D341Med (cell line): Measurements from ENCODE around the gene CDH24.

ENCODE experiments used
- DNase-seq: peaks from one replicate; pipeline ENCODE4 v3.0.0; 2012; ENCODE audit warnings: low spot score

CDH24 gene

DNA sequence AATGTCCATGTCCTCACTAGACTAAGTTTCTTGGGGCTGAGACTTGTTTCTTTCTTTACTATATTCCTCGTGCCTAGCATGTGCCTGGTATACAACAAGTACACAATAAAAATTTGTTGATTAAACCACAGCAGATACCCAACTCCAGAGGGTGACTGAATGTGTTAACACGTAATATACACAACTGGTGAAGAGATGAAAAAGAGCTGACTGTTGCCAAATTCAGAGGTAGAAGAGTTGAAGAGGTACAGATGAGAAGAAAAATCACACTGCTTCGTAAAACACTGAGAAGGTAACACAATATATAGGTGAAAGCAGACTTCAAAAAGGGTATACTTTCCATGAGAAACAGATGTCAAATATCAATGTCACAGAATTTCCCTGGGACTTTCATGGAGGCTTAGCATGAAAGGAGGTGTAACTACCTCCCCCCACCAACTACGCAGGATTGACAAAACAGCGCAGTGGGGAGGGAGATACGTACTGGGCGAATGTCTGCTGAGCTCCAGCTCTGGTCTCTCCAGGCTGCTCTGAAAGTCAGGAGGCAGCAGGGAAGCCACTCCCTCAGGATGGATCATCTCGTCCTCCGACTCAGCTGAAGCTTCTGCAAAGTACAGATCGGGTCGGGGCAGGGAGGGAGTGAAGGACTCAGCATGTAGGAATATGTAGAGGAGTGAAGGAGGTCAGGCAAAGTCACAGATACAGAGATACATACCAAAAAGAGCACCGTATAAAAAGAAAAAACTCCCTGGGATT is 32.4 kb upstream of the CDH24 start:
- no peak for DNase-seq

DNA sequence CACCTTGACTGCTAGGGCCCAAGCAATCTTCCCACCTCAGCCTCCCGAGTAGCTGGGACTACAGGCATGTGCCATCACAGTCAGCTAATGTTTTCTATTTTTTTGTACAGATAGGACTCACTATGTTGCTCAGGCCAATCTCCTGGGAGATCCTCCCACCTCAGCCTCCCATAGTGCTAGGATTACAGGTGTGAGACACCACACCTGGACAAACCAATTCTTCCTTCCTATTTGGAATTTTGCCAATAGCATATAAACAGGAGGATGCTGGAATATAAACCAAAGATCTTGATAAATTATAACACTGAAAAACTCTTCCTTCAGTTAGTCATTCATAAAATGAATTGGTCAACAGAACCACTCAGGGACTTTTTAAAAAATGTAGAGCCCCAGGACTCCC is 29.2 kb upstream of the CDH24 start:
- no peak for DNase-seq

DNA sequence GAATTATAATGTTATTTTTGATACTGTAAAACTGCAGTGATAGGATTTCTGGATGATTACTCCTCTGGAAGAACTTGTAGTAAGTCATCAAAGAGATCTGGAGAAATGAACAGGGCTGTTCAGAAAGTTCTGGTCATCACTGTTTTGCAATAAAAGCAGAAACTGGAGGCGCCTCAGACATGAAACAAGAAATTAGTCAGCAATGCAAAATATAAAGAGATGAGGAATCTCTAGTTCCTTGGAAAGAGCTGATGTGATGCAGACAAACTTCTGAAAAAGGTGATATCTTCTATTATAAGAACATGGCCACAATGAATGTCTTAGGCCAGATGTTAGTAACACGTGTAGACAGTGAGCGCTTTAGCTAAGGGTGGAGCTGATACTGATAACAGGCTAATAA is 28.1 kb upstream of the CDH24 start:
- DNase-seq: no peak

DNA sequence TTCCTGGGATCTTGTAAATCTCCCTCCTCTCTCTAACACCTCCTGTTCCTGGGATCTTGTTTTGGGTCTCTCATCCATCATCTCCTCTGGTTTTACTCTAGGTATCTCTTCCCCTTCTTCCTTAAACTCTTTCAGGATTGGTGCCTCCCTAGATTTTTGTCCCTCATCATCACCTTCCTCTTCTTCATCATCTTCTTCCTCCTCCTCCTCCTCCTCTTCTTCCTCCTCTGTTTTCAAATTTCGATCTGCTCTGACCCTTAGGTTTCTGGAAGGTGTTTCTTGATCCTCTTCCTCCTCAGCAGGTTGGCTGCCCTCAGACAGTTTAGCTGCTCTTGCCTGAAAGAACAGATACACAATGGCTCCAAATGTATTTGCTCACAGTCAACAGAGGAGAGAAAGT is 23.2 kb upstream of the CDH24 start:
- DNase-seq: no peak

DNA sequence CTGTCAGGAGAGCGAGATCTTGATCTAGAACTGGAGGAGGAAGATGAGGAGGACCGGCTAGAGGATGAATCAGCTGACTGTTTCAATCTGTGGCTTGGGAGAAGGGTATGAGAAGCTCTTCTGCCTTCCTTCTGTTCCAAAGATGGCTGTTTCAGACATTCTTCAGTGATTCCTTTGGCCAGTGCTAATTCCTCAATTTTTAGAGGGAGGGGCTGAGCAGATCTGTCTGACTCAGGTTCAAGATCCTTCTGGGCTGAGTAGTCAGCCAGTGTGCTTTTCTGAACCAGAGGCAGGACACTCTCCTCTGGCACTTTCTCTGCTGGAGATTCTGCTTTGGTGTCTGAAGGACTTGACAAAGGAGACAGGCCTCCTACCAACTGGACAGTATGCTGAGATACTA is 22.4 kb upstream of the CDH24 start:
- DNase-seq: no peak

DNA sequence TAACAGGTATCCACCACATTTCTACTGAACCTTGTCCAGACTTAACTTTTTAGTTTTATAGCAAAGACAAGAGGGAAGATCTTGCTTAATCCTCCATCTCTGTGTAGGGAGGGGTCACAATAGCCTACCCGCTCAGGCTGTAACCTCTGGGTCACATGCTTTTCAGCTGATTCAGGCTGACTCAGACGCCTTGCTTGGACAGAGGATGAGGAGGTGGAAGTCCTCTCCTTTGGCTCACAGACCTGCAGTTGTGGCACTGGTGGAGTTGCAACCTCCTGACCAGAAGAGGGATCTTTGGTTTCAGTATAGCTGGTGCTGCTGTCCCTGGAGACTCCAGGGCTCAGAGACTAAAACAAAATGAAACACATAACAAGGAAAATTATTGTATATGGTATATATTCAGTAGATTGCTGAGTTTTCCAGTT is 21.4 kb upstream of the CDH24 start:
- no peak for DNase-seq

DNA sequence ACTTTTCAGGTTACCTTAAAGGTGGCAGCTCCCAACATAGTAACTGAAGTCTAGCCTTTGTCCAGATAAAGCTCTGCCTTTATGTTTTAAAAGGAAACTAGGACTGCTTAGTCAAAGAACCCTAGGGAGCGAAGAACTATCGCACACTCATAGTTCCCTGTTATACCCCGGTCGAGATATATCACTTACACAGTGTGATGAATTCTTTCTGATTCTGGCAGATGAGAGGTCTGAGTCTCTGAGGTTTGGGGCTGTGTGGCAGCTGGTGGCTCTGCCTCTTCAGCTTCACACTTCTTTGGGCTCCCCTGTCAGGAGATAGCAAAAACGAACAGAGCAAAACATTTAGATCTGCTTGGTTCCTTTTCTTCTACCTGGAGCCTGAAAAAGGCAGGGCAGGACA is 20.6 kb upstream of the CDH24 start:
- no peak for DNase-seq

DNA sequence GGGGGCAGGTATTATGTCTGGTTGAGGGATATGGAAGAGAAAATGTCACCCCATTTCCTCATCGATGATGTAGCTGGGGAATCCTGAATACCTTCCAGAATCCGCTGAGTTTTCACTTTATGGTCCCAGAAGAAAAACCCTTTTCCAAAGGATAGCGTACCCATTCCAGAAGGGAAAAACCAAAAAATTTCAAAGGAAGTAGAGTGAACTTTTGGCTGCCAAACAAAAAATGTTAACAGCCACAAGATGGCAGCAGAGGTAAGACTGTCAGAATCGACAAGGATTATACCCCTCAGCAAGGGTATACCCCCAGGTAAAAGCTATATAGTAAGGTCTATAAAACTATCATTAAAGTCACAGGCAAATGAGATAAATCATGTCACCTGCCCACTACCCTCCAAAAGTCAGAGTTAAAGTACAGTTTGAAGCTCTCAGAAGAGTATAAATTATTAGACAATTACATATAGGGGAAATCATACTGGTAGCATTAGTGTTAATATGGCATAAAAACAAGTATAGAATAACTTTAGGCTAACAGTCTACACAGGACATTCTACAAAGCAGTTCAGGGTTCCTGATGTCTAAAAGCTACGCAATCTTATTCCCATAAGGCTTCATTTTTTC is 19.6 kb upstream of the CDH24 start:
- DNase-seq: no peak

DNA sequence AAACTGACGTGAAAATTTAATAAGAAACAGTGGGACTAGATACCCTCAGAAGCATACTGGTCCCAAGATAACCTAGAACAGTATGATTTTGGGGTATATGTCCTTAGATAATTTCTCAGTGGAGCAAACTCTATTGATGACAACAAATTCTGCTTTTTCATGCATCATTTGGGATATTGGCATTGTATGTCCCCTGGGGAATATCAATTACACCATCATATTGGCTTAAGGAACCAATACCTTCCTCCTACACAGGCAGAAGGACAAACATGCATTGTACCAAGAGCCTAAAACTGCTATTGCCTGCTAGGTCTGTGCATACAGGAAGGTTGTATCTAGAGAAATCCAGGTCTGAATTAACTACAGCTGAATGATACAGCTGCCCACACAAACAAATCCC is 17.6 kb upstream of the CDH24 start:
- DNase-seq: no peak

DNA sequence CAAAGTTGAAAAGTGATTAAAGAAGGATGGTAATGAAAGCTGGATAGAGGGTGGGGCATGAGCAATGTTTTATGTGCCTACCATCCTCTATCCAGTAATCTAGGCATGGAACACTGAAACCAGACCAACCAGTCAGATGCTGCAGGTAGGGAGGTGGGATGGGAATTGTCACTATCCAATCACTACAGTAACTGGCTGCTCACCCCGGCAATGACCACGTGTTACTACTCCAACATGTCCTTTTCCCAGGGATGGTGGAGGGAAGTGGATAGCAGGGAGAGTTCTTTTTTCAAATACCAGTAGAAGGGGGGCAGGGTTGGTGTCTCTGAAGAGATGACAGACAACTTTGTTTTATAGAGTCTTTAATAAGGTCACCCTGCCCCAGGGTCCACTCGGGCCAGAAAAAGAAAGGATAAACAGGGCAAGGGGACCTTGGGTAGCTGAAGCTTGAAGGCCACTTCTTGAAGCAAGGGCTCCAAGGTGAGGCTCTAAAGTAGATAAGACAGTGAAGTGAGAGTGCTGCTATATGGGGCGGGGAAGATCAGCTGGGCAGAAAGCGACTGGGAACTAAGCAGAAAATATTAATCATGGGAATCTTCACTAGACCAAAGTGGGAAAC is 14.7 kb upstream of the CDH24 start:
- DNase-seq: no peak

DNA sequence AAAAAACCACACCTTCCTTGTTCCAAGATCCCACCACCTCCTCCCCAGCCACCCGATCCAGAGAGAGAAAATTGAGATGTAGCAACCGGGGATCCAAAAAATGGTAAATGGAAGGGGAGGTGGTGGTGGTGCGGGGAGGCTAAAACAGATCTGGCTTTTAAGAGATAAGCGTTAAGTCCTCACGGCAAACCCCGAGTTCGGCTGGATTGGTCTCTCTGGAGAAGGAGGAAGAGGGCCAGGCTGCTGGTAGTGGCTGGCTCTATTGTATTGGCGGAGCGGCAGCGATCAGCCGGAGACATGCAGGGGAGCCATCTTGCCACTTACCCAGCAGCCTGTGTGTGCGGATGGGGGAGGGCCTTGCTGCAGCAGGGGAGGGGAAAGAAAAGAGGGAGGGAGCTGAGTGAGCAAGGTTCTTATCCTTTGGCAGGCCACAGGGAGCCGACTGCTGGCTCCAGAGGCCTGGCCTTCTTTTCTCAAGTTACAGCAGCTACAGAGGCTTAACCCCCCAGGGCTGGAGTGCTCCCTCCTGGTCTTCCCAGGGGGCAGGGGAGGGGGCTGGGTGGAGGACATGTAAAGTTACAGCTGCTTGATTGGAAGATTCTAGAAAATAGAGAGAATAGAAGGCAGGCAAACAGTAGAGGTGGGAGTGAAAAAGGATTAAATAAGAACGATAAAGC is 14.1 kb upstream of the CDH24 start:
- peak; percentile 92 for DNase-seq

DNA sequence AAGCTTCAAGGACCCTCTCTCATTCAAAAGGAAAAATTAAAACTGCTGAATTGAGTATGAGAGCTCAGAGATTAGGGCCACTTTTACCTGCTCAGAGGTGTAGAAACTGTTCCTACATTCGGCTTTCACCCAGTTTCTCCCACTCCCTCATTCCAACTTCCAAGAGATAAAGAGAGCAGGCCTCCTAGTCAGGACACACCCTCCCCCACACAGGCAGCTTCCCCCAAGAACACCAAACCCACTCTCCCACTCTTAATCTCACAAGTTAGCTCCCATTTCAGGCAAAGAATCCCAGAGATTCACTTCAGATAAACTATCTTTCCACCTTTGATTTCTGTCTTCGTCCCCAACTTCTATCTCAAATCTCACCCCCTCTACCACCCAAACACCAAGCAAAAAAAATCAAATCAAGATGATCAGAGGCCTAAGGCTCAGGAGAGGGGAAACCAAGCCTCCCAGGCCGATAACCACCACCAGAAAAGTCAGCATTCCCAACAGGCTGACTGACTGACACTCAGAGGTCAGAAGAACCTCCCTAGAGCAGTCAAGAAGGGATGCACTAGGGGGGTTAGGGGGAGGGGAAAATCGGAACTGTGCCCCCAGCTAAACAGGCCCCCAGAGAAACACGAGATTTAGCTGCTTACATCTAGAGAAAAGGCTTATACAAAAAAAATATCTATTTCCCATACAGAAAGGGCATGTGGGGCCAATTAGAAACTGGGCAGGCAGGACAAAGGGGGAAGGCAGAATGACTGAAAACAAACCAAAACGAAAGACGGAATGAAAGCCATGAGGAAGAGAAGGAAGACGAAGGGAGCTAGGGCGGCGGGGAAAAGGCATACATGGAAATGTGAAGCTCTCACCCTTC is 13.2 kb upstream of the CDH24 start:
- no peak for DNase-seq

DNA sequence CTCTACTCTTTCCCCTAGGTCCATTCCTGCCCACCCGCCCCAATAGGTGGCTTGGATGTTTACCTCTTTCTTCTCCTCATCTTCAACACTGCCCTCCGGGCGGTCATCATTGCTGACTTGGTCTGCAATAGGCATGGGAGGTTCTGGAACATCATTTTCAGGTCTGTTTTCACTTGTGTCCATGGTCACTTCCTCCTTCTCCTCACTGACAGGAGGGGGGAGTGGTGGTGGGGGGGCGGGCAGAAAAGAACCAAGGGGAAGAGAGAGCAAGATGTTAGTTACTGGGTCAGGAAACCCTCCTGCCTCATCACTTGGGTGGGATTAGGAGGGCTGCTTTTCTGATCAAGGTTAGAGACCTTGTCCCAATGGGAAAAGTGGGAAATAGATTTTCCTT is 12.1 kb upstream of the CDH24 start:
- no peak for DNase-seq

DNA sequence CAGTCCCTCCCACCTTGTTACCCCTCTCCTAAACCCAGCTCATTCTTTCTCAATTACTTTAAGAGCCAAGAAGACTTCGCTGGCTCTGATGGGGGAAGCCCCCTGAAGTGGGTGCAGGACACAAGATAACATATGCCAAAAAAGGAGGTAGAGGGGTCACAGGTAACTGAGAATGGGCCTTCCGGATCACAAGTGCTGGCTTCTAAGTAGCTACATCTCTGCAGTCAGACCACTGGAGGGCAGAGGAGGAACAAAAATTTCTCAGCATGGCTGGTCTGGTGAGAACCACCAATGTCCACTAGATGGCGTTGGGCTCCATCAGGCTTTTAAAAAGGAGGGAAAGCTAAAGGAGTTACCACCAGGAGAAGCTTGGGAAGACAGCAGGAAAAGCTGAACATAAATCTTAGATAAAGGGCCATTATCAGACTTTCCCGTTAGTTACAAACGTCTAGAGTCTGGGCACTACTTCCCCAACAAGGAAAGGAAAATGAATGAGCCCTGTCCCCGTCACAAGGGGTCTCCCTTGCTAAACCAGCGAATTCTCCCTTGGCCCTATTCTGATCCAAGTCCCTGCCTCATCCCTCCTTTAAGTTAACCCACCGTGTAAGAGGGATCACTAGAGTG is 11.6 kb upstream of the CDH24 start:
- DNase-seq: peak; percentile 86

DNA sequence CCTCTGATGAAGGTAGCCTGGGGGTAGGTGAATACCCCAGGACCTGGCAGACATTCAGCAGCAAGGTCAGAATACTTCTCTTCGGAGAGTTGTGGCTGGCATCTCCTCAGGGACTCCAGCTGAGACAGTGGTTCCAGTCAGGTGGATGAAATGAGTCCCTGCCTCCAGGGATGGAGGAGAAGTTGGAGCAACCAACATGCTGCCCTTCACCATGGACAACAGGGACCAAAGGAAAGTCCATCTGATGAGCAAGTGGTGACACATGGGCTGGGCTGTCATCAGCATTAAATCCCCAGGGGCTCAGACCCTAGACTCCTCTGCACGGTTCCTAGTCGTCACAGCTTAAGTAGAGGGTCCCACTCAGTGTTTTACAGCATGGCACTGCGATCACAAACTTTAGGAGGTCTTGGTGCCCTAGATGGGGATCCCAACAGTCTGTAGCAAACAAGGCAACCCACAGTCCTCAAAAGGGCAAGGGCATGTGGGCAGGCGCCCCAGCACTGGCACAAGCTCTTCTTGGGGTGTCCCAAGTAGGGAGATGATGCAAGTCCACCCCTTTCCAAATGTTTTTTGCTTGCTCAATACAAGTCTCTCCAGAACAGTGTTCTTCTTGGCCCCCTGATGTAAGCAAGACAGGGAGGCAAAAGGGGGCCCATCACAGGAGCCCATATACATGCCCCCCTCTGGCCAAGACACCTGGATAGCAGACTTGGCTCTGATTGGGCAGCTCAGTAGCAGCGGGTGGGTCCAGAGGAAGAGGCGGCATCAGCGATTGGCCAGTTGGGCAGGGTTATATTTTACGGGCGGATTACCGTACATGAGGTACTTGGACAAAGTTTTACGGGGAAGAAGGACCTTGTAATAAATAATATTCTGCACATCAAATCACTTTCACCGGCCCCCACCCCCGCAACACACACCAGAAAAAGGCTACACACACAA is 10.8 kb upstream of the CDH24 start:
- no peak for DNase-seq

DNA sequence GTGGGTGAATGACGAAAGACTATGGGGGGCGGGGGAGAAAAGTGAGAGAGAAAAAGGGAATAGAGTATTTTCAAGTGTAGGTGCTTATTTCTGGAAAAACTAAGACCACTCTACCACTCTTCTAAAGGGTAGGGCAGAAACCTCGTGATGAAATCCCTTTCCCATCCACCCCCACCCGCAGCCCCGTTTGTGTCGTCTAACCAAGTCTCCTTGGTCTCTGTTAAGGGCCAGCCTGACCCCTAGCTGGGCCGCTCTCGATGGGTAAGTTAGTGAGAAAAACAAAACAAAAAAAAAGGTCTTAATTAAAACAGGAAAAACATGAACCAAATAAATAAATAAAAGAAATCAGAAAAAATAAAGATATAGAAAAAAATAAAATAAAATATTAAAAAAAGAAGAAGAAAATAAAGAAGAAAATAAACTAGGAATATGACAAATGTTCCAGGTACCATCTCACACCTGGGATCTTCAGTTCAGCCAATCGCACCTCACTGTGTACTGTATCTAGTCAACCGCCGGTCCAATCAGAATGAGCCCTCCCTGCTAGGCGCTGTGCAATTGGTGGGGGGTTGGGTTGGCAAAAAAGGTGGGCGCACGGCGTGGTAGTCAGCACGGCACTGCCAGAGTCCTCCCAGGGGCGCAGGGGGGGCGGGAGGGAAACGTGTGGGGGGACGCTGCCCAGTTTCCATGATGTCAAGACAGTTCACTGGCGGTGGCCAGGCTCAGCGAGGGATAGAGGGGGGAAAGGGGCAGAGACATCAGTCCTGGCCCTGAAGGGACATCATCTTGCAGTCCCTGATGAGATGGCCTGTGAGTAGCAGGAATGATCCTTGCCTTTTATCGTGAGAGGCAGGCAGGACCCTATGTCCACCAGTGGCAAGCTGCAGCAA is 9.8 kb upstream of the CDH24 start:
- DNase-seq: no peak

DNA sequence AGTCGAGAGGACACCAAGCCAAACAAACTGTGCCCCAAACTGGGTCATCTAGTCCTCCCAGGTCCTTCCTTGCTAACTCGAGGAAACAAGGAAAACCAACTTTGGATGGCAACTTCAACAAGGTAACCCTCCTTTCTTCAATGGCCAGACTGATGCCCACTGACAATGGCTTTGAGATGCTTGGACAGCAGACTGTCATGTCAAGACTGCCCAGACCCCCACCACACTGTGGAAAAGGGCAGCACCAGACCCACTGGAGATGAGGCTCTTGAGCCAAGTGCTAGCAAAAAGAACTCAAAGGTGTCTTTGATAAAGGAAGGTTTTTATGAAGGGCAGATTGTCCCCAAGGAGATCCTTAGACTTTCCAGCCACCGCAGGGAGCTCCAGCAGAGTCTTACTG is 9.0 kb upstream of the CDH24 start:
- DNase-seq: no peak

DNA sequence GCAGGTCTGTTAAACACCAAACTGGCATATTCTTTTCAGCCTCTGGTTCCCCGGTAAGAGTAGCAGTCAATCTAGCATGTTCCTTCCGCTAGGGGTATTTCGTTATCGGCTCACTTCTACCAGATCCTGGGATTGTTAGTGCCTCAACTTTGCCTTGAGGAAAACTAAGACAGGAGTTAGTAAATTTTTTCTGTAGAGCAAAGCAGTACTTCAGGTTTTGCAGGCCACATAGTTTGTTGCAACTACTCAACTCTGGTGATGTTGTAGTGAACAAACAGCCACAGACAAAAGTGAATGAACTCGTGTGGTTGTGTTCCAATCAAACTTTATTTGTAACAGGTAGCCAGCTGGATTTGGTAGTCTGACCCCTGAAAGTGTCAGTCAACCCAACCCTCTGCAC is 6.3 kb upstream of the CDH24 start:
- DNase-seq: no peak

DNA sequence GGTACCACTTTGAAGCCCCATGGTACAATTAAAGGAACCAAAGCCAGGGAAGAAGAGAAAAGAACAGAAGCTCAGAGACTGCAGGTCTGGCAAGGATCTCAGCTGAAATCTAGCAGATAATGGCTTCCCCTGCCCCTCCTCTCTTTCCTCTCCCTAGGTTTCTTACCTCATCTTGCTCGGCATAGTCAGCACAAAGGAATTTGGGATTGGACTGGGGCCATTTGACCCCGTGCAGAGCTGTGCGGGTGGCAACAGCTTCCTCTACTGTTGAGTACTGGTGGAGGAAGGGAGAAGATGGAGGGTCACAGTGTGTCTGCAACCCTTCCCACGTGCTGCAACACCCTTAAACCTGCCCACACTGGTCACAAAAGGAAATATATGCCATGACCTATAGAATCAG is 4.7 kb upstream of the CDH24 start:
- no peak for DNase-seq
